Measurements from ENCODE around the gene MOSPD2.

MOSPD2 gene

DNA sequence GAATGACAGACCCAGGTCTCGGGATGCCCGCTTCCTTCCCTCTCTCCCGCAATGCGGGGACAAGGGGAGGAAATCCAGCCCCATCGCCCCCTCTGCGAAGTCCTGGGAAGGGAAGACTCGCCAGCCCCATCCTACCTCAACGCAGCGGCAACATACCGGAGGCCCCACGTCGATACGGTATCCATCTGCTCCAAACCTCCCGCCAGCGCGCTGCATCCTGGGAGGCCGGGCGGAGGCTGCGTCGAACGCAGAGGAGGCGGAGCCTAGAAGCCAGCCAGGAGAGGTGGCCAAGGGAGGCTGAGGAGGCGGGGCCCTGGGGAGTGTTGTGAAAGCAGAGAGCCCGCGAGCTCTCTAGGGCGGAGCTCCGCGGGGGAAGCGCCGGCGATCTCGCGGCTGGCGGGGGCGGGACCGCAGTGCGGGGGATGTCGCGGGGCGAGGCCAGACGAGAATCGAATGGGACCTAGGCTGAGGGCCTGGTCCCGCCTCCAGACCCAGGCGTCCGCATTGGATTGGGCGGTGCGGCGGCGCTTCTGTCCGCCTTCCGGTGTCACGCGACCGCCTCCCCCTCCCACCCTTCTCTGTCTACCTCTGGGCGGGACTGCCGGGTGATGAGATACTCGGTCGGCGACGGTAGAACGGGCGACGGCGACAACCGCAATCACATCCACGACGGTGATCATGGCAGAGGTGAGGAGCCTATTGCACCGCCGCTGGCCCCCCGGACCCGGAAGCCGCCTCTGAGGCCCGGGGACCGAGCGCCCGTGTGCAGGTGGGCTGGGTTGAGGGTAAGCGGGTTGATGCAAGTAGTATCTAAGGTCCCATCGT, at the start of gene MOSPD2, which contains the start of gene FANCB:
TSS of gene MOSPD2 (plus strand) at position 571 of the 825 bp plus-strand sequence. CDS start at position 679, 108 bp downstream.
TSS of gene FANCB (minus strand) at position 219 of the 825 bp plus-strand sequence. CDS start 7,559 bp downstream, outside the sequence.
- ChIA-PET CTCF (no interaction called here), POLR2A (no interaction called here)
- TF ChIP-seq, protein P1, sequence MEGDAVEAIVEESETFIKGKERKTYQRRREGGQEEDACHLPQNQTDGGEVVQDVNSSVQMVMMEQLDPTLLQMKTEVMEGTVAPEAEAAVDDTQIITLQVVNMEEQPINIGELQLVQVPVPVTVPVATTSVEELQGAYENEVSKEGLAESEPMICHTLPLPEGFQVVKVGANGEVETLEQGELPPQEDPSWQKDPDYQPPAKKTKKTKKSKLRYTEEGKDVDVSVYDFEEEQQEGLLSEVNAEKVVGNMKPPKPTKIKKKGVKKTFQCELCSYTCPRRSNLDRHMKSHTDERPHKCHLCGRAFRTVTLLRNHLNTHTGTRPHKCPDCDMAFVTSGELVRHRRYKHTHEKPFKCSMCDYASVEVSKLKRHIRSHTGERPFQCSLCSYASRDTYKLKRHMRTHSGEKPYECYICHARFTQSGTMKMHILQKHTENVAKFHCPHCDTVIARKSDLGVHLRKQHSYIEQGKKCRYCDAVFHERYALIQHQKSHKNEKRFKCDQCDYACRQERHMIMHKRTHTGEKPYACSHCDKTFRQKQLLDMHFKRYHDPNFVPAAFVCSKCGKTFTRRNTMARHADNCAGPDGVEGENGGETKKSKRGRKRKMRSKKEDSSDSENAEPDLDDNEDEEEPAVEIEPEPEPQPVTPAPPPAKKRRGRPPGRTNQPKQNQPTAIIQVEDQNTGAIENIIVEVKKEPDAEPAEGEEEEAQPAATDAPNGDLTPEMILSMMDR (IDR thresholded peaks at IDR 0.05; ENCODE audit: control extremely low read depth, extremely low read depth, low read depth, missing control alignments) = no peak
- peak; percentile 90 for DNase-seq (ENCODE audit: extremely low spot score)

DNA sequence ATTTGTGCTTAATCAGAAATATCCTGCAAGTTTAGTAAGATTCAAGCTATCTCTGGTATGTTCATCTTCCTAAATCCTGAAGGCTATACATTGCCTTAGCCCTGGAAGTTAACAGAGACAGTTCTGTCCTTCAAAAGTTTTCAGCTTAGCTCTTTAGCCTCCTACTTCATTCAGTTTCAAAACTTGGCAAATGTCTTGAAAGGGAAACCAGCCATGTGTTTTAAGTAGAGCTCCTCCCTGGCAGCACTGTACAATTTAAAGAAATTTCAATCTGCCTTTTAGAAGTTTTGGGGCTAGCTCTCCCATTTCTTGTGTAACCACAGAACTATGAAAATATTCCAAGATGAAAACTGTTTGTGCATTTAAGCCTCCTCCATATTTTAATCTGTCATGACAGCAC, 47.4 kb upstream of the MOSPD2 start:
- TF ChIP-seq, protein P1 (IDR thresholded peaks at IDR 0.05; ENCODE audit: control extremely low read depth, extremely low read depth, low read depth, missing control alignments) = no peak
- ChIA-PET CTCF (no interaction called here), POLR2A (no interaction called here)
- no peak for DNase-seq (ENCODE audit: extremely low spot score)

DNA sequence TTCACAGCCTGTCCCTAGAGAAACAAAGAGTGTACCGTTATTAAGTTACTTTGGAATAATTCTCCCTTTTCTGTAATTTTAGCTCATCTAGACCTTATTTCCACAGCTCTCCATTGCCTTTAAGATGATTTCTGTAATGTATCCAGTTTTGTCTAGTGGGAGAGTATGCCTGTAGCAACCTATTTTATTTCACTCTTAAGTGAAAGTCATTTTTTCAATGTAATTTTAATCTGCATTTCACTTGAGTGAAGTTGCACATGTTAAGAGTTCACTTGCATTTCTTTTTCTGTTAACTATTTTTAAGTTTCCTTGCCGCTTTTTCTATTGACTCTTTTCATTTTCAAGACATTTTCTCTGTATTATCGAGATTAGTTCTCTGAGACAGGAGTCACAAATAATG, 46.9 kb upstream of the MOSPD2 start:
- ChIA-PET CTCF (no interaction called here), POLR2A (no interaction called here)

DNA sequence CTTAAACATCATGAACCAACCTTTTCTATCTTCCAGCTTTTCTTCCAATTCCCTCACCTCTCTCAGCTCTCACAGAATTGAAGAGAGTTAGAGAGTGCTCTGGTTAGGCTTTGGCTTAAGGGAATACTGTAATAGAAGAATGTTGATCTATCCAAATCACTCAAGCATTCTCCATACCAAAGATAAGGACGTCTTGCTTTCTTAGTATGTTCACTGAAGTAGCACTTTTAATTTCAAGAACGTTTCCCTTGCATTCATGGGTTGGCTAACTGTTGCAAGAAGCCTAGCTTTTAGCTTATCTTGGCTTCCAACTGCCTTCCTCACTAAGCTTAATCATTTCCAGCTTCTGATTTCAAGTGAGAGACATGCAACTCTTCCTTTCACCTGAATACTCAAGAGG, 43.6 kb upstream of the MOSPD2 start:
- ChIA-PET POLR2A (no interaction called here), CTCF (interaction anchor here (1.4 kb wide), 1 partner anchor 34 kb away, joined by 4 read pairs; no protein-coding TSS in a partner anchor)
- TF ChIP-seq, protein P1 (IDR thresholded peaks at IDR 0.05; ENCODE audit: control extremely low read depth, extremely low read depth, low read depth, missing control alignments) = no peak
- DNase-seq (ENCODE audit: extremely low spot score) = no peak

More for the DNA sequence above, 46.9 kb upstream of the MOSPD2 start:
- no peak for DNase-seq (ENCODE audit: extremely low spot score)
- TF ChIP-seq, protein P1 (IDR thresholded peaks at IDR 0.05; ENCODE audit: control extremely low read depth, extremely low read depth, low read depth, missing control alignments) = no peak

DNA sequence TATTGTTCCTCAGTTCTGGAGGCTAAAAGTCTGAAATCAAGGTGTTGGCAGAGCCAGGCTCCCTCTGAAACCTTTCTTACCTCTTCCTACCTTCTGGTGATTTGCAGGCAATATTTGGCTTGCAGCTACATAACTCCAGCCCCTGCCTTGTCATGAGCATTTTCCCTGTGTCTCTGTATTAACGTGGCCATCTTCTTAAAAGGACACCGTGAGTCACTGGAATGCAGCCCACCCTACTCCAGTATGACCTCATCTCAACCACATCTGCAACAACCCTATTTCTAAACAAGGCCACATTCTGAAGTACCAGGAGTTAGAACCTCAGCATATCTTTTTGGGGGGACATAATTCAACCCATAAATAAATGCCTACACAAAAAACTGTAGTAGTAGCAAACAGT, 41.1 kb upstream of the MOSPD2 start:
- CTCF ChIA-PET = no interaction called here
- no peak for DNase-seq (ENCODE audit: extremely low spot score)
- POLR2A ChIA-PET = no interaction called here
- TF ChIP-seq, protein P1 (IDR thresholded peaks at IDR 0.05; ENCODE audit: control extremely low read depth, extremely low read depth, low read depth, missing control alignments) = no peak

DNA sequence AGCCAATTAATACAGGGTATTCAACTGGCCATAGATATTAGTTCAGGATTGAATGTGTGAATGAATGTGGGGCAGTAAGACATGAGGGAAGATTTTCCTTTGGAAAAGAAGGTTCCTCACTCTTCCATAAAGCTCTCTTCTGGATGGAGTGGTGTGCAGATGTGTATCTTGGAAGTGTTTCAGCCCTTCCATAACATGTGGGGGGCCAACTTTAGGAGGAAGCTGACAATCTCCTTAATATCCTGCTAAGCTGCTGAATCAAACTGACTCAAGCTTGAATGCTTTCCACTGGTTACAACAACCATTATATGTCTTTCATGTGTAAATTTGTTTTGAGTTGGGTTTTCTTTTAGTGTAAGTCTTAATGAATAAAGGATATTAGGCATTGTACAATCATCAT, 40.6 kb upstream of the MOSPD2 start:
- no peak for DNase-seq (ENCODE audit: extremely low spot score)
- TF ChIP-seq, protein P1 (IDR thresholded peaks at IDR 0.05; ENCODE audit: control extremely low read depth, extremely low read depth, low read depth, missing control alignments) = no peak
- POLR2A ChIA-PET = no interaction called here
- CTCF ChIA-PET = no interaction called here
